Osteocyte (in vitro differentiated cells): ENCODE data around the gene ABTB1. TPM values are rescaled to one million over a fixed set of nuclear protein-coding genes. Genes with fewer than 3 reads are reported as not detected.

ENCODE experiments used
- DNase-seq: peaks from one replicate; pipeline ENCODE4 v3.0.0; 2021; ENCODE audit warnings: mixed read lengths; ENCODE audit not compliant: unreplicated experiment; ENCODE audit errors: extremely low spot score
- H3K27ac Mint-ChIP-seq: one replicate; pipeline ENCODE4 v1.8.0; 2021; ENCODE audit warnings: mild to moderate bottlenecking, mixed read lengths; ENCODE audit not compliant: unreplicated experiment
- H3K27me3 Mint-ChIP-seq: one replicate; pipeline ENCODE4 v1.8.0; 2021; ENCODE audit warnings: mixed read lengths; ENCODE audit not compliant: unreplicated experiment
- H3K36me3 Mint-ChIP-seq: one replicate; pipeline ENCODE4 v1.8.0; 2021; ENCODE audit warnings: mixed read lengths; ENCODE audit not compliant: unreplicated experiment
- H3K4me1 Mint-ChIP-seq: one replicate; pipeline ENCODE4 v1.8.0; 2021; ENCODE audit warnings: mixed read lengths; ENCODE audit not compliant: unreplicated experiment
- H3K4me3 Mint-ChIP-seq: one replicate; pipeline ENCODE4 v1.8.0; 2021; ENCODE audit warnings: mild to moderate bottlenecking, moderate library complexity, mixed read lengths; ENCODE audit not compliant: unreplicated experiment
- H3K9me3 Mint-ChIP-seq: one replicate; pipeline ENCODE4 v1.8.0; 2021; ENCODE audit warnings: mixed read lengths; ENCODE audit not compliant: unreplicated experiment
- CTCF ChIP-seq: fragments of 200-600 bp; sonication (generic); IDR thresholded peaks from 2 replicates; pipeline ENCODE4 v1.5.0; 2021; ENCODE audit warnings: antibody characterized with exemption, mild to moderate bottlenecking, moderate library complexity
- total RNA-seq: library from RNA; stranded (reverse); gene quantifications from 2 replicates; pipeline ENCODE4 v1.2.1, GENCODE V29; 2021

The ABTB1 gene
- total RNA-seq, 1 donor from 2014 or later, result 73.4 TPM

DNA sequence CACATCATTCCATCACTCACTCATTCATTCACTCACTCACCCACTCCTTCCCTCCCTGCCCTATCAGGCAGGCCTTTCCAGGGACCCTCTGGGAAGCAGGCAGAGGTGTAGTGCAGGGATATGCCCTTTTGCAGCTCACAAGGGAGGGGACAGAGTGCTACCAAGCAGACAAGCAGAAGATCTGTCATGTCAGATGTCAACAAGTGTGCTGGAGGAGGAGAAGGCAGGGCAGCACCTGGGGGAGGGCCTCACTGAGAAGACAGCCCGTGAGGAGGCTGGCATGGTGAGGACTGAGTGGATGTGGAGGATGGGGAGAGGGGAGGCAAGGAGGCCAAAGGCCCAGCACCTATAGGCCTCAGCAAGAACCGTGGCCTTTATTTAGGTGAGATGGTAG lies 15.3 kb downstream of the ABTB1 start:
- TF ChIP-seq CTCF, result no peak
- no peaks in the 10 kb centered on the region for H3K9me3 Mint-ChIP-seq
- no peak overlapping the region for H3K4me3 Mint-ChIP-seq
- no peak overlapping the region for H3K27ac Mint-ChIP-seq
- H3K4me1 Mint-ChIP-seq, result peaks cover 20% of the 10 kb centered on the region
- no peak for DNase-seq
- peaks cover 9% of the 10 kb centered on the region for H3K36me3 Mint-ChIP-seq
- no peaks in the 10 kb centered on the region for H3K27me3 Mint-ChIP-seq

DNA sequence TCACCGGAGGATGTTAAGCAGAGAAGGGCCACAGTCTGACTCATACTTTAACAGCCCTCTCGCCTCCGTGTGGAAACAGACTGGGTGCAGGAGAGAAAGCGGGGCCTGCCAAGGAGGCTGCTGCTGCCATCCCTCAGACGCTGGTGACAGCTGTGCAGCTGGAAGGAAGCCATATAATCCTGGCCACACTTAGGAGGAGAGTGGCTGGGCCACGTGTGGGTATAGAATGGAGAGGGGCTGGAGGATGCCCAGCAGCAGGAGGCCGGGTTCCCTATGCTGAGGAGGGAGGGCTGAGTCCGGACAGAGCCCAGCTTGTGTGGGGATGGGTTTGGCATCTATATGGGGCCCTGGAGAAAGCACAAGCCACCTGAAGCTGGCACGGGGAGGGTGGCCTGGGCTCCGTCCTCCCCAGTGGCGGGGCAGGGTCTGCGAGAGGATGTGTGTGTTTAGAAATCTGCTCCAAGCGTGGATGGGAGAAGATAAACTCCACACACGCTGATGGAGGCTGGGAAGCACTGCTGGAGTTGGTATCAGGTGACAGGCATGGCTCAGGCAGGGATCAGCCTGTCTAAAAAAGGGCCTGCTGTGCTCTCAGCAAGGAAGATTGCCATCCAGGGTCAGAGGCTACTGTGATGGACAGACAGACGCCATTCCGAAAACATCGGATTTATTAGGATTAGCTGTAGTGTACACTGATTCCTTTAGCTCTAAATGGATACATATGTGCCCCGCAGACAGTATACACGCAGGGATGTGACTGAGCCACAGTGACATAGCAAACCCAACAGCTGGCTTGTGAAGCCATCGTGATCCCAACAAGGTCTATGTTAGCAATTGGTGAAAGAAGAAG lies 15.9 kb downstream of the ABTB1 start:
- Mint-ChIP-seq H3K4me1 (peaks cover 23% of the 10 kb centered on the region), H3K4me3 (no peak overlapping the region), H3K9me3 (no peaks in the 10 kb centered on the region), H3K36me3 (peaks cover 16% of the 10 kb centered on the region), H3K27ac (no peak overlapping the region), H3K27me3 (no peaks in the 10 kb centered on the region)
- no peak for DNase-seq
- no peak for TF ChIP-seq CTCF

- Mint-ChIP-seq H3K4me3 (peak overlapping the region; percentile 50), H3K27me3 (no peaks in the 10 kb centered on the region), H3K36me3 (peaks cover 18% of the 10 kb centered on the region), H3K4me1 (peaks cover 18% of the 10 kb centered on the region), H3K27ac (no peak overlapping the region), H3K9me3 (no peaks in the 10 kb centered on the region)
- no peak for DNase-seq
- TF ChIP-seq CTCF, result no peak
Measured at GRCh38 chr3:127689266-127689860, 16.6 kb downstream of the ABTB1 start.

- no peak for TF ChIP-seq CTCF
- DNase-seq, result no peak
- no peaks in the 10 kb centered on the region for H3K27me3 Mint-ChIP-seq
- H3K27ac Mint-ChIP-seq, result no peak overlapping the region
- H3K36me3 Mint-ChIP-seq, result peaks cover 21% of the 10 kb centered on the region
- H3K4me1 Mint-ChIP-seq, result peaks cover 19% of the 10 kb centered on the region
- no peaks in the 10 kb centered on the region for H3K9me3 Mint-ChIP-seq
- H3K4me3 Mint-ChIP-seq, result no peak overlapping the region
Measured at GRCh38 chr3:127690106-127690505, 17.4 kb downstream of the ABTB1 start.

GRCh38 chr3:127690823-127691452 lies 18.2 kb downstream of the ABTB1 start:
- Mint-ChIP-seq H3K4me1 (peaks cover 20% of the 10 kb centered on the region), H3K36me3 (peaks cover 21% of the 10 kb centered on the region), H3K4me3 (no peak overlapping the region), H3K9me3 (no peaks in the 10 kb centered on the region), H3K27me3 (no peaks in the 10 kb centered on the region), H3K27ac (no peak overlapping the region)
- peak; percentile 76 for TF ChIP-seq CTCF
- no peak for DNase-seq
